GM12878 (cell line): Measurements from ENCODE around the gene CD72. TPM values are rescaled to one million over a fixed set of nuclear protein-coding genes. Genes with fewer than 3 reads are reported as not detected.

Experiments
- ATF3 ChIP-seq: IDR thresholded peaks from 2 replicates; pipeline ENCODE4 v1.6.1; 2011; ENCODE audit warnings: low read depth, mild to moderate bottlenecking, low read length, moderate library complexity, borderline replicate concordance; ENCODE audit errors: extremely low read depth
- BACH1 ChIP-seq: fragments of 450-650 bp; IDR thresholded peaks from 2 replicates; pipeline ENCODE4 v1.6.1; 2017; ENCODE audit warnings: mild to moderate bottlenecking, borderline replicate concordance
- EZH2 ChIP-seq: IDR thresholded peaks from 2 replicates; pipeline ENCODE4 v1.6.1; 2012; ENCODE audit warnings: low read depth, mild to moderate bottlenecking, control low read depth, inconsistent platforms, low read length, borderline replicate concordance; ENCODE audit not compliant: control insufficient read depth
- NBN ChIP-seq: fragments of 450-650 bp; IDR thresholded peaks from 2 replicates; pipeline ENCODE4 v1.6.1; 2016
- NR2C1 ChIP-seq: fragments of 450-650 bp; IDR thresholded peaks from 2 replicates; pipeline ENCODE4 v1.6.1; 2017; ENCODE audit warnings: antibody characterized with exemption, mild to moderate bottlenecking, moderate library complexity
- RAD51 ChIP-seq: fragments of 450-650 bp; IDR thresholded peaks from 2 replicates; pipeline ENCODE4 v1.6.1; 2016; ENCODE audit warnings: moderate library complexity, mild to moderate bottlenecking, inconsistent platforms
- SMAD5 ChIP-seq: IDR thresholded peaks from 2 replicates; pipeline ENCODE4 v1.6.1; 2016; ENCODE audit warnings: antibody characterized with exemption, low read depth
- TAF1 ChIP-seq: IDR thresholded peaks from 2 replicates; pipeline ENCODE4 v1.6.1; 2011; ENCODE audit warnings: mild to moderate bottlenecking, low read depth, low read length, borderline replicate concordance
- TCF7 ChIP-seq: IDR thresholded peaks from 2 replicates; pipeline ENCODE4 v1.6.1; 2014; ENCODE audit warnings: antibody characterized with exemption, borderline replicate concordance
- polyA plus RNA-seq, 11 experiments: library from polyadenylated mRNA; depleted of rRNA in 4 of 11; unstranded in 6 of 11; stranded (reverse) in 5 of 11; fragments of >200 nt; fragmentation: Nextera tagmentation in 4 of 11; fragmentation: Illumina TruSeq in 1 of 11; extraction: Ambion mirVana in 4 of 11; extraction: Trizol in 1 of 11; gene quantifications; 1 replicate in 1 of 11; 2 replicates in 10 of 11; pipeline versions ENCODE4 v1.2.1 to v1.2.3, GENCODE V29; 2011 to 2016; ENCODE audit warnings: inconsistent platforms in 2 of 11, missing spikeins in 2 of 11, low read depth in 1 of 11
- total RNA-seq, 4 experiments: library from RNA; depleted of rRNA in 3 of 4; stranded (reverse); fragments of >200 nt in 3 of 4; fragmentation: Illumina TruSeq in 1 of 4; extraction: Trizol in 1 of 4; gene quantifications; 2 replicates each; pipeline versions ENCODE4 v1.2.1 to v1.2.3, GENCODE V29; 2013 to 2021
- TF ChIP-seq, protein P1 (sequence below), 3 experiments: IDR thresholded peaks in 2 of 3; conservative IDR thresholded peaks in 1 of 3; 2 replicates each; pipeline ENCODE4 v1.5.1; 2011; ENCODE audit warnings: low read depth in 3 of 3, low read length in 3 of 3, mild to moderate bottlenecking in 3 of 3, control low read depth in 2 of 3, moderate library complexity in 2 of 3, inconsistent platforms in 1 of 3, mixed read lengths in 1 of 3; ENCODE audit not compliant: control insufficient read depth in 2 of 3, insufficient read depth in 1 of 3; ENCODE audit errors: extremely low read depth in 1 of 3

The CD72 gene
- total and polyA plus RNA-seq, 10 of the 15 experiments (the other 5 are each of a cell fraction or from before 2014, with no cell fraction given): 2.1 to 14.2 (median 4.4) TPM

GRCh38 chr9:35649431-35650340 lies 31.5 kb upstream of the CD72 start (continued):
- TF ChIP-seq, protein P1, sequence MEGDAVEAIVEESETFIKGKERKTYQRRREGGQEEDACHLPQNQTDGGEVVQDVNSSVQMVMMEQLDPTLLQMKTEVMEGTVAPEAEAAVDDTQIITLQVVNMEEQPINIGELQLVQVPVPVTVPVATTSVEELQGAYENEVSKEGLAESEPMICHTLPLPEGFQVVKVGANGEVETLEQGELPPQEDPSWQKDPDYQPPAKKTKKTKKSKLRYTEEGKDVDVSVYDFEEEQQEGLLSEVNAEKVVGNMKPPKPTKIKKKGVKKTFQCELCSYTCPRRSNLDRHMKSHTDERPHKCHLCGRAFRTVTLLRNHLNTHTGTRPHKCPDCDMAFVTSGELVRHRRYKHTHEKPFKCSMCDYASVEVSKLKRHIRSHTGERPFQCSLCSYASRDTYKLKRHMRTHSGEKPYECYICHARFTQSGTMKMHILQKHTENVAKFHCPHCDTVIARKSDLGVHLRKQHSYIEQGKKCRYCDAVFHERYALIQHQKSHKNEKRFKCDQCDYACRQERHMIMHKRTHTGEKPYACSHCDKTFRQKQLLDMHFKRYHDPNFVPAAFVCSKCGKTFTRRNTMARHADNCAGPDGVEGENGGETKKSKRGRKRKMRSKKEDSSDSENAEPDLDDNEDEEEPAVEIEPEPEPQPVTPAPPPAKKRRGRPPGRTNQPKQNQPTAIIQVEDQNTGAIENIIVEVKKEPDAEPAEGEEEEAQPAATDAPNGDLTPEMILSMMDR (IDR thresholded peaks at IDR 0.05 in 2 of 3, conservative IDR thresholded peaks at IDR 0.05 in 1 of 3; ENCODE audit: control insufficient read depth in 2 of 3, extremely low read depth in 1 of 3, insufficient read depth in 1 of 3, low read depth in 3 of 3, low read length in 3 of 3): no peak
- TF ChIP-seq SMAD5 (0 out of 2 replicates have a peak, but pooled peaks have one; percentile 61), NR2C1 (no peak), TCF7 (no peak), NBN (0 out of 2 replicates have a peak, but pooled peaks have one; percentile 31), ATF3 (no peak), RAD51 (no peak), TAF1 (peak; percentile 37; the same call in 1 of the 2 replicates), EZH2 (no peak), BACH1 (0 out of 2 replicates have a peak, but pooled peaks have one; percentile 24)
- TF ChIP-seq, all 136 proteins: peak for 27
